NCI-H2196 (cell line): Measurements from ENCODE around the gene NCKAP1.

Experiments used
- DNase-seq: peaks from one replicate; lab custom pipeline; 2025; ENCODE audit not compliant: unreplicated experiment; lab: John Stamatoyannopoulos, UW

NCKAP1 gene

DNA sequence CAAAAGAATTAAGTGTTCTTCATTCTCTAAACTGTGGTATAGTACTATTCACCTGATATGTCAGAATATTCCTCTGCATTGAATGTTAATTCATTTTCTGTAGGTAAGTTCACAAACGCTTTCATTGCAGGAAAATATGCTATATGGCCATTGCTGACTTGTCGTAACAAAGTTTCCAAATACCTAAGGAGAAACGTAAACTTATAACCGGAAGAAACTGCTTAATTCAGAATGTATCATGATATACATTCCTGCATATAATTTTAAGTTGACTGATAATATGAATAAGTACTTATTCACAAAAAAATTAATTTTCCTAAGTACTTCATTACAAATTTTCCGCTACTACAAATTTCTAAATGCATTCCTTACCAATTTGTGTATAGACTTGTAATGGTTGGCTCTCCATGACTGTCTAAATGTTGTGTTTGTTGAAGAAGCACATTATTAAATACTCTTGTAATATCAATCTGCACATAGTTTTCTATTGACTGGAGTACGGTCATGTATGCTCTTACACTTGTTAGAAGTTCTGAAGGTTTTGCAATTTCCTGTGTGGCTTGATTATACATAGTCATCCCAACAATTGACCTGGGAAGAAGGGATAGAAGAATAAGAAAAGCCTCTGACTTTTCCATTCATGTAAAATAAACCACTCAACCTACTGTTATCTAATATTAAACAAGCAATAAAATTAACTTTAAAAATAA is 85.4 kb downstream of the NCKAP1 start:
- DNase-seq = no peak

DNA sequence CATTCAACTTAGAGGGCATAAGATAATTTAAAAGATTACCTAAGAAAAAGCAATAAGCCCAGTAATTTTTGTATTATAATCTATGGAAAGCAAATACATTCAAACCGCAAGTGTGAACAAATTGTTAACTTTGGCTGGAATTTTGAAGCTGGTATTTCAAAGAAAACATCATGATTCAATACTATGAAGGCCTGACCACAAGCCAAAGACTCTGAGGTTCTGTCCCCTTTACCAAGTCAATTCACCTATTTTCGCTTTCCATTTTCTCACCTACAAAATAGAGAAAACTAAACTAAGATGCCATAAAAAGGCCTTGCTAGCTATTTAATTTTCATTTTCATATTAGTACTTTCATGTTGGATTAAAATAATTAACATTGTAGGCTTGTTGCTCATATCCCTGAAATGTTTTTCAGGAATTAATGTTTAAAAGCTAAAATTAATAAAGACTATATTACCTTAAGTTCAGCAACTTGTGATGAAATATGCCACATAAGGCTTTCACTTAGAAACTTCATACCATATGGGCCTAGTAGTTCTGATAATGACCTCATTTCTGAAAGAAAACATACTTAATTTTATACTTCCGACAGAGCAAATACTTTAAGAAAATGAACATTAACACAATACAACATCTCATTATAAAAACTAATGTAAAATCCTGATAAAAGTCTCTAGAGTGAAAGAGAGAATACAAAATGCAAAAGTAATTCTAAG is 86.2 kb downstream of the NCKAP1 start:
- DNase-seq = no peak

DNA sequence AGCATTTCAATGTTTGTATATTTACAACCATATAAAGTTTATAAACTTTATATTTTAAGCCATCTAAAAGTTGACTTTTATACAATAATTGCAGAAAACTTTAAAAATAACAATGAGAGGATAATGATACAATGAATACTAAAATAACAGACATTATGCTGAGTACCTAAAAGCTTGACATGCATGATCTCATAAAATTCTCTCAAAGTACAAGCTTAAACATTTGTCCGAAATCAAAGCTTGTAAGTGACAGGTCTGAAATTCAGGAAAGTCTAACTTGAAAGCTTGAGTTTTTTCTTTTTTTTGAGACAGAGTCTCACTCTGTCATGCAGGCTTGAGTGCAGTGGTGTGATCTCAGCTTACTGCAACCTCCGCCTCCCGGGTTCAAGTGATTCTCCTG is 87.7 kb downstream of the NCKAP1 start:
- no peak for DNase-seq

DNA sequence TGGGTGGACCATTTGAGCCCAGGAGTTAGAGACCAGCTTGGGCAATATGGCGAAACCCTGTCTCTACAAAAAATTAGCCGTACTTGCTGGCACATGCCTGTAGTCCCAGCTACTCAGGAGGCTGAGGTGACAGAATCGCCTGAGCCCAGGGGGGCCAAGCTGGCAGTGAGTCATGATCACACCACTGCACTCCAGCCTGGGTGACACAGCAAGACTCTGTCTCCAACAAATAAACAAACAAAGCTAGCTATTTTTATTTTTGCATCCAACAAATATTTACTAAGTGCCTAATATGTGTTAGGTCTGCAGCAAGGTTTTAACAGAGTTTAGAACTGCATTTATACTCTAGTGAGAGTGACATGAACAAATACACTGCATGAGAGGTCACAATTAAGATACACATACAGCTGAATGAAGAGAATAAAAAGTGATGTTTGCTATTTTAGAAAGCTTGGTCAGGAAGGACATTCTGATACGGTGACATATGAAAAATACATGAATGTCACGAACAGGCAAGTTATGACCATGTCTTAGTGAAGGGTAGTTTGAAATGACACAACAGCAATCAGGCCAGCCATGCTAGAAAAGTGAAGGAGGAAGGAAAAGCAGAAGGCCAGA is 88.6 kb downstream of the NCKAP1 start:
- no peak for DNase-seq

DNA sequence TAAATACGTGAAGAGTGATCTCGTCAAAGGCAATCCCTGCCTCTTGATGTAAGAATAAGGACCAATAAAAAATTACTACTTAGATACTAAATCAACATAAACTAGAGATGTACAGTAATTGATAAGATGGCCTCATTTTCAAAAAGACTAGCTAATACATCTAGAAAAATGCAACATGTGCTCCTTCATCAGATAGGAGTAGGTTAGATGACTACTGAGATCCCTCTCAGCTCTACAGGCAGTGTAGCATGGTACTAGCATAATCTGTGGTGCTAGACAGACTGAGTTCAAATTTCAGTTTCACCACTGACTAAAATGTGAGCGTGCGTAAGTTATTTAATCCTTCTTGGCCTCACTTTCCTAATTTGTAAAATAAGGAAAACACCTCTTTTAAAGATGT is 89.2 kb downstream of the NCKAP1 start:
- no peak for DNase-seq

DNA sequence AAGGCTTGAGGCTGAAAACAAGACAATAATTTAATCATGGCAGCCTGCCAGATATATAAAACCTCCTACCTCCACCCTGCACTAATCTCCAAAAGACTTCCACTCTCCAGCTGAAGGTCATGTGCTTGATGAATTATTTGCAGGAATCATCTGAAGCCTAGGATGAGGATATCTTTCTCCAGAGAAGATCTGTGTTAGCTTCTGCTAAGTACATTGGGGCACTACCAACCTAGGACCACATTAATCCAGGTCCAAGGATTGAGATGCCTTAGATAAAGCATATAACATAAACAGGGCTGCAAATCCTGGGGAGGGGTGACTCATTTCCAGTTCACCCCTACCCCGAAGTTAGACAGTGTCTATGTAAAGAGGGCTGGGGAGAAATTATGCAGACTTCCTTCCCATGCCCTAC is 91.3 kb downstream of the NCKAP1 start:
- no peak for DNase-seq

DNA sequence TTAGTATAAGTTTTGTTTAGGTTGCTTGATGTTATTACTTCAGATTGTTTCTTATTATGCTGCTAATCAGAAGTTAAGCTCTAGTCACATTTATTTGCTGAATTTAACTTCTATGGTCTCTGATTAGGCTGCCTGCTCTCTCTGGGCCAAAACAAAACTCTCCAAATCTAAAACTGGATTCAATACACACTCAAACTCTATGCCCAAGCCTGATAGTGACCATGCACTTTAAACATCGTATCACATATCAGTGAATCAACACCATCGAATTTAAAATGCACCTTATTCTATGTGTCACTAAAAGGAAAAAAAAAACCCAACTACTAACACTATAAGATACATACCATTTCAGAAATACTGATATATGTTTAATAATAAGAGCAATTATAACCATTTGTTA is 94.9 kb downstream of the NCKAP1 start:
- no peak for DNase-seq

DNA sequence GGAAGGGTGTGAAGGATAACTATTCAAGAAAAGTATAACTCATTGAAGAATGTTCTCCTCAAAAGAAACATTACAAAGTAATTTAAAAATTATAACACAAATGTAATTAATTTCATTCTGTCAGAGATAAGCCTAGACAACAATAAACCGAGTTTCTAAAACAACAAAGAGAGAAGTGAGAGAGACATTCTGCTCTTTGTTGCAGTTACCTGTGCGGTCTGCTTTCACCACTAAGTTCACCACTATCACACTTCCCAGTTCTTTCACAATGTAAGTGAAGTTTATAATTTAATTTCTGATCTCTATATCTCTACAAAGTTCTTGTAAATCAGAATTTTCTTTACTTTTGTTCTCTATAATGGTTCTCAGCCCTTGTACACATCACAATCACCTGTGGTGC is 95.5 kb downstream of the NCKAP1 start:
- DNase-seq = no peak

DNA sequence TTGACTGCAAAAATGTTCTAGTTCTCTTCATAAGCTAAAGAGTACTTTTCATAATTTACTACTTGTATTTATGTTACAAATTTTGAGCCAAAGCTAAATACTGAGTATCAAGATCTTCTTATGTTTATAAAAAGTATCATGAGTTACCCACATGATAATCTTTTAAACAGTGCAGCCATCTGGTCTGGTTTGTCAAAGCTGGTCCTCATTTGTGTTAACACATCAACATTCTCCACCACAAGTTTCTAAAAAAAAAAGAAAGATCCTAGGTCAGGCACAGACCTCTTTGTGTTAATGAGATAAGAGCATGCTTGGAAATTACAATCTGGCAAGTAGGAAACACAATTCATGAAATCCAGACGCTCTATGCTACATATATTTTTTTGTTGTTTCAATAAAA is 96.3 kb downstream of the NCKAP1 start:
- no peak for DNase-seq

DNA sequence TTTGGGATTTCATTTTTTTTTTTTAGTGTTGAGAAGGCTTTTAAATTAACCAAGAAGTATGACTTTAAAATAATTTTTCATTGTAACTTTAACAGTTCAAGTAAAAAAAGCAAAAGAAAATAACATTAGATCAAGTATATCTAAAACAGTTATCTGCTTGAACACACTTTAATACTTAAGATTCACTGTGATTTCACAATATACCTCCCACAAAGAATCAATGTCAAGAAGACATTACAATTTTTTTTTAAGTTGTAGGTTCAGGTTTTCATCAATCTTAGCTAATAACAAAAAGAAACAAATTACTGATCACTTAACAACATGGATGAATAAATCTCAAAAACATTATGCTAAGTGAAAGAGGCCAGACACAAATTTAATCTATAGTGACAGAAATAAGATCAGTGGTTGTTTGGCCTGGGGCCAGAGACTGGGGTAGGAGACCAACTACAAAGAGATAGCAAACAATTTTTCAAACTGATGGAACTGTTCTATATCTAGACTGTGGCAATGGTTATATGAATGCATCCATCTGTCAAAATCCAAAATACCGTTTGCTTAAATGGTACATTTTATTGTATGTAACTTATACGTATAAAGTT is 97.0 kb downstream of the NCKAP1 start:
- DNase-seq = no peak

DNA sequence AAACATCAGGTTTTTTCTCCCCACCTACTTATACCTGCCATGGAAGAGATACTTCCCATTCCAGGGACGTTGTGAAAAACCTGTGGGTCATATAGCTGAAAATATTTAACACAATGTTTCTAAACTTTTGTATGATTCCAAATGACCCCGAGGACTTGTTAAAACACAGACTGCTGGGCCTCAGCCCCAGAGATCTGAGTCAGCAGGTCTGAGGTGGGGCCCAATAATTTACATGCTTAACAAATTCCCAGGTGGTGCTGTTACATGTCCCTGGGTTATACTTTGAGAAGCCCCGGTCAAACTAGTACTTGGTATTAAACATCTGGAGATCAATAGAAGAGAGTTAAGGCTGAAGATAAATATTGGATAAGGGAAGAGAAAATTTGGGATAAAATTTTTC is 100.4 kb downstream of the NCKAP1 start:
- no peak for DNase-seq

DNA sequence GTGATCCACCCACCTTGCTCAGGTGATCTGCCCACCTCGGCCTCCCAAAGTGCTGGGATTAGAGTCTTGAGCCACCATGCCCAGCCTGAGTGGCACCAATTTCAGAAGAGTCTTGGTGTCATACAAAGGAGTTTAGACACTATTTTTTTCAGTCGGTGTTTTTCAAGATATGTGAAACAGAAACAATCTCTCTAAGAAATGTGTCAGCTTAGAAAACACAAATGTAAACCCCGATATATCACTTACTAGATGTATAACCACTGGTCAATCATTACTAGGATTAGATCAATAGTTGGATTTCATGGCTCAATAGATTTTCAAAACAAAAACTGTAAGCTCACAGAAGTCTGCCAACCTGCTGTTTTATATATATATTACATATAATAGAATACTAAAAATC is 104.6 kb downstream of the NCKAP1 start:
- no peak for DNase-seq

DNA sequence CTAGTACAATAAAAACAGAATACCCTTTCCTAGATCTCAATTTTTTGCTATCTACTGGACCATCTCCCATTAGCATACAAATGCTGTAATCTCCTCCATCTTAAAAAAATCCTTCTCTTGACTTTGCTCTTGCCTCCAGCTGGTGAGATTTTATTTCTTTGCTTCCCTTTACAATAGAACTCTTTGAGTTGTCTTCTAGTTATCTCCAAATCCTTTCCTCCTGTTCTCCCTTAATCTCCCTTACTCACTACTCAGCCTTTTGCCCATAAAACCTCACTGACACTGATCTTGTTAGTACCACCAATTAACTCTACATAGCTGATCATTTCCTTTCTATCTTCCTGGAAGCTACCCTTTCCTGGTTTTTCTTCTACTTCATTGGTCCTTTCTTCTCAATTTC is 108.3 kb downstream of the NCKAP1 start:
- DNase-seq = no peak

DNA sequence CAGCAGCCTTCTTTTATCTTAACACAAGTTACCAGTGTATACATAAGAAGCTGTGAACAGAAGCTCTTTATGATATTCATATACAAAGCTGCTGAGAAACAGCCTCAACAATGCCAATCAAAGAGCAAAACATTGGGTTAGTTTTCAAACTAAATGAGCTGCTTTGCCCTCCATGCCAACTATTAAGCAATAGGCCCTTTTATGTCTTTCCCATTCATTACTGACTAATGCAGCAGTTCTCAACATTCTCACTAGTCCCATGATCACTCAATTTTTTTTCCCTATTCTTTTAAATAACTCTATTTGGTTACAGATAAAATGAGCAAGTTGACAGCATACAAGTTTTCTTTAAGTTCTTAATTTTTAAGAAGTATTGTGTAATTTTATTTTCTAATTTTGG is 114.0 kb downstream of the NCKAP1 start:
- no peak for DNase-seq

DNA sequence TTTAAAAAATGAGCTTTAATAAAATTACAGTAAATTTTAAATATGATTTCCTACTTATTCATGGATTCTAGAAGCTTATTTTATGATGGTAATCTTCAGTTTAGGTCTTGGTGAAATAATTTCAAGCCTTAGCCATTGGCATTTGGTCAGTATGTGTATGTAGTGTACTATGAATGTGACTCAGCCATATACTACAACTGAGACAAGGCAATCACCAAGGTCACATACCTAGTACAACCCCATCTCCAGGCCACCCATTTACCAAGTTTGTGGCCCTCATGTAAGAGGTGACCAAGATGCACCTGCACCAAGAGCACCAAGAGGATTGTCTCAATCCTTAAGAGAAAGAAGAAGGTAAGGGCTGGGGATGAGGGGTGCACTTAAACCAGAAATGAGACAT is 117.0 kb downstream of the NCKAP1 start:
- no peak for DNase-seq

DNA sequence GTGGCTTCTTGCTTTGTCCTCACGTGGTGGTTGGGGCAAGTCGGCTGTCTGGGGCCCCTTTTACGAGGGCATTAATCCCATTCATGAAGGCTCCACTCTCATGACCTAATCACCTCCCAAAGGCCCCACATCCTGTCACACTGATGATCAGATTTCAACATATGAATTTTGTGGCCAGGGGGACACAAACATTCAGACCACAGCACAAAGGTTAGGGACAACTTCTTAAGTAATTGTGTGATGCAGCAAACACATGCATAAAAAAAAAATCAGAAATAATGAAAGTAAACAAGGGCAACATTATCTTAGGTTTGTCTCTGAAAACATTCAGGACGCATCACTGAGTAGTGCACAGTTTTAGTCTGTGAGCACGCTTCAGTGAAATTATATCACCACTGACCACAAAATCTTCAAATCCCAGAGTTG is 117.6 kb downstream of the NCKAP1 start:
- DNase-seq = no peak

DNA sequence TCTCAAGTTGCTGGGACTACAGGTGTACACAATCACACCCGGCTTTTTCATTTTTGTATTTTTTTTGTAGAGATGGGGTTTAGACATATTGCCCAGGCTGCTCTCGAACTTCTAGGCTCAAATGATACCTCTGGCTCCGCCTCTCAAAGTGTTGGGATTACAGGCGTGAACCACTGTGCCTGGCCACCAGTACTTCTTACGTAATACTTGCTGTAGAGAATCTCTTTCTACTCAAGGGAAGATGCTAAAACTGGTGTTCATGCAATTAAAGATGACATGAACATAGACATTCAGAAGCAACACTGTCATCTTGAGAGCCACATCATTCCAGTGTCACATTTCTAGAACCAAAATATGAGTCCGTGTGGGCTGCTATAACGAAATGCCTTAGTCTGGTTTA is 118.2 kb downstream of the NCKAP1 start:
- DNase-seq = no peak

DNA sequence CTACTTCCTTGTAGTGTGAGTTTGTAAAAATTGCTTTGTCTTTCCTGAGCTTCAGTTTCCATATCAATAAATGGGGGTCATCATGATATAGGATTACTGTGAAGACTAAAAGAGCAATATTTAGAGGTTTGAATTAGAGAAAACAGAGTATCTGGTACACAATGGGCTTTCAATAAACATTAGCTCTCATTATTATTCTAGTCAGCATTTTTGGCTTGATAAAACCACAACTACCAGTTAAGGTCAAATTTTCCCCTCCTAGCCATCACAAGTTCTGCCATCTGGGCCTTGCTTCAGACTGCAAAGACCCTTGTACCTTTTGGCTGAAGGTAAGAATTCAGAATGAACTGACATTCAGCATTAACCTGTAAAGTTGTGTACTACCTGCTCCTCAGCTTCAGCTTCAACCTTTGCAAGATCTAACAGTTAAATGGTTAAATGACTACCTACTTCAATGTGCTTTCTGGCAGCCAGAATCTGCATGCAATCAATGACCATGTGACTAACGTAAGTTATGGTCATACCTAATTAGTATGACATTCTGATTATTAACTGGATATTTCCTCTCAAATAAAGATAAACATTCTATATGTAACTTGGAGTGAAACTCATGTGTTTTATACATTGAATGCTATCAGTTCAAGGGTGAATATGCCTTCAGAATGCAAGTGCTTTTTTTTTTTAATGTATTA is 119.2 kb downstream of the NCKAP1 start:
- DNase-seq = no peak

DNA sequence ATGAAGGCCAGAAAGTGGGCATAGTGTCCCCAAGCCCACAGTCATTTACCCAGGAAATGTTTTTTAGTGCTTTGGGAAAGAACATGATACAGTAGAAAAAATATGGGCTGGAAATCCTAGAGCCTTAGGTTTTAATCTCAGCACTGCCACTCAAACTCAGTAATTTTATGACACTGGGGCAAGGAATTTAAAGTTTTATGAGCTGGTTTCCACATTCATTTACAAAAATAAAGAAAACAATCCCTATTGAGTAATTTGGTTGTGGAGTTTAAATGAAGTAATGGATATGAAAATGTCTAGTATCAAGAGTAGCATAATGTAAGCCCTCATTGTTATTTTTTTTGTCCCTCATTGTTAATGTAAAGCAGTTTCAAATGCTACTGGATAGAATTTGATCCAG is 120.3 kb downstream of the NCKAP1 start:
- no peak for DNase-seq

DNA sequence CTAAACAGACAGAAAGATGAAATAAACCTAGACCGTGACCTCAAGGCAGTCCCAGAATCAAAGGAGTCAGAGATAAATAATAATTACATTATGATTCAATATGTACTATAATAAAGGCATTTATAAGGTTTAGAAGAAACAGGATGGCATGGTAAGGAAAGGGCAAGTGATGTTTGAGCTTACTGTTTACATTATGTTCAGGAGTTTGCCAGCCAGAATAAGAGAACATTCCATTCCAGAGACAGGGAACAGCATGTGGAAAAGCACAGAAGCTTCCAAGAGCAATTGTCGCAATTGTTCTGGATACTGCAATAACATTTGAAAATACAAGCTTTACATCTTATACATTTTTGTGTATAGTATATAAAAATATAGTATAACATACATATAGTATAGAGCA is 121.8 kb downstream of the NCKAP1 start:
- DNase-seq = no peak
